KG1 (cell line): ENCODE measurements around the gene TAF3.
"Not testable (repeated sequence)": the region's sequence is repeated elsewhere in the genome, so short reads cannot be mapped to it uniquely, and the experiment has no call there.

Experiments used
- DNase-seq: peaks from one replicate; lab custom pipeline; 2025; lab: John Stamatoyannopoulos, UW

Gene TAF3

DNA sequence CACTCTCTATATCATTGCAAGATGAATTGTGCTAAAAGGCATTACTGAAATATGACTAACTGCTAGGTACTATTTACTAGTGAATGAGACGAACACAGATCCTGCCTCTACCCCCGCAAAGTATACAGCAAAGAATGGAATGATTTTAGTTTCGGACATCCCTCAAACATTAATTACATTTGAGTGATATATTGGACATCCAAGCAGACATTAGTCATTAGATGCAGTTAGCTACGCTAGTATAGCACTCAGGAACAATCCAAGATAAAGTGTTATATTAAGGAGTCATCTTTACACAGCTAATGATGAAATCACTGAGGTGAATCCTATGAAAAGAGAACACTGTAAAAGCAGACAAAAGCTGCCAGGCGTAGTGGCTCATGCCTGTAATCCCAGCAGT, 7.3 kb upstream of the TAF3 start:
- no peak for DNase-seq

DNA sequence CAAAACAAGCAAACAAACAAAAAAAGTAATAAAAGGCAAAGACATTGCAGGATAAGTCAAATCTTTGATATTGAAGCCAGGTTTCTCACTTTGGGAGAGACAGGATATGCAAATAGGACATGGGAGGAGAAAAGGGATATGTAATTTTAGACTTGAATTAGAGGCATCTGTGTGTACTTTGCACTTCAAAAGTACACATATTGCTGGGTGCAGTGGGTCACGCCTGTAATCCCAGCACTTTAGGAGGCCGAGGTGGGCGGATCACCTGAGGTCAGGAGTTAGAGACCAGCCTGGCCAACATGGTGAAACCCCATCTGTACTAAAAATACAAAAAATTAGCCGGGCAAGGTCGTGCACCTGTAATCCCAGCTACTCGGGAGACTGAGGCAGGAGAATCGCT, 6.6 kb upstream of the TAF3 start:
- not testable (repeated sequence) for DNase-seq

- DNase-seq, result no peak
Observed at GRCh38 chr10:7813481-7813880, 4.8 kb upstream of the TAF3 start.

GRCh38 chr10:7817576-7817975, 729 bp upstream of the TAF3 start:
- DNase-seq, result no peak

GRCh38 chr10:7817984-7818294, 366 bp upstream of the TAF3 start:
- no peak for DNase-seq

DNA sequence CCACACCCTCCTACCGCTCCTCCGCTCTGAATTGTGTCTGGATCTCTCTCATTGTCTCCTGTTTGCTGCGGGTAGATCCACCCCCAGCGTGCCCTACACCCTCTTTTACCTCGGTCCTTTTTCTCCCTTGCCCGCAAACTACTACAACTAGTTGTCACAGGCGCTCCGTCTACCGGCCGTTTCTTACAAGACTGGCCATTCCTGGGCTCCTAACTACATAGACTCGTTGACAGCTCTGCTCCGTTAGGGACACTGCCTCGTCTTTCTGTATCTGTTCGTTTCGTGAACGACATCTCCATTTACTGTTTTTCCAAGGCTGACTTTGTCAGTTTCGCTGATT, 786 bp downstream of the TAF3 start:
- peak; percentile 37 for DNase-seq

- DNase-seq, result no peak
Observed at GRCh38 chr10:7824251-7824650, 5.9 kb downstream of the TAF3 start.

DNA sequence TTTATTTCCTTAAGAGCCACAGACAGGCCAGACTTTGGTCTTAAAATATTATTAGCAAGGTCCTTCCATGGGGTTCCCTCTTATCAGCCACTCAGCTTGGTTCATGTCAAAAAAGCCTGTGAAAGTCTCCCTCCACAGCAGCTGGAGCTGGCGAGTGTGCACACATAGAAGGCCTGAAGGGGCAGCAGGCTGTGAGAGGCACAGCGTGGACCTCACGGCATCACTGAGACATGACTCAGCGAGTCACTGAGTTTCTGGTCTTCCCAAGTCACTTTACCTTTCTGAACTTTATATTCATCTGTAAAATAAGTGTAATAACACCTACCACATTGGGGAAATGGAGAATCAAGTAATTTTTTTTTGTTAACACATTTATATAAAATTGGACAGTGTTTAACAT, 8.7 kb downstream of the TAF3 start:
- no peak for DNase-seq

DNA sequence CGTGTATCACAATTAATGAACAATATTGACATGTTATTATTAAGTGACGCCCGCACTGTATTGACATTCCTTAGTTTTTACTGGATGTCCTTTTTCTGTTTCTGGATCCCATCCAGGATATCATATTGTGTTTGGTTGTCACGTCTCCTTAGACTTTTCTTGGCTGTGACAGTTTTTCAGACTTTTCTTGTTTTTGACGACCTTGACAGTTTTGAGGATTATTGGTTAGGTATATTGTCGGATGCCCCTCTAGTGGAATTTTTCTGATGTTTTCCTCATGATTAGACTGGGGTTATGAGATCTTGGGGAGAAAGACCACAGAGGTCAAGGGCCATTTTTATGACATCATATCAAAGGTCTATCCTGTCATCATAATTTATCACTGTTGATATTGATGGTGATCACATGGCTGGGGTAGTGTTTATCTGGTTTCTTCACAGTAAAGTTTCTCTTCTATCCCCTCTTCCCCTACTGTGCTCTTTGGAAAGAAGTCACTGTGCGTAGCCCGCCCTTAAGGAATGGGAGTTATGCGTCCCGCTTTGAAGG, 11.1 kb downstream of the TAF3 start:
- DNase-seq, result no peak

DNA sequence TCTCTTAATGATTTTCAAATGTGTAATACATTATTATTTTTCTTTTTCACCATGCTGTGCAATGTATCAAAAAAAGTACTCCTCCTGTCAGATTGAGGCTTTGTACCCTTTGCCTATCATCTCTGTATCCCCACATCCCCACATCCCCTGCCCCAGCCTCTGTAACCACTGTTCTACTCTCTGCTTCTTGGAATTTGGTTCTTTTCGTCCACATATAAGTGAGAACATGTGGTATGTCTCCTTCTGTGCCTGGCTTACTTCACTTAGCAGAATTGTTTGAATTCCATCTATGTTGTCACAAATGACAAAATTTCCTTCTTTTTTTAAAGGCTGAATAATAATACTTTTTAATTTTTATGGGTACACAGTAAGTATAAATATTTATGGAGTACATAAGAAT, 13.8 kb downstream of the TAF3 start:
- DNase-seq, result no peak

DNA sequence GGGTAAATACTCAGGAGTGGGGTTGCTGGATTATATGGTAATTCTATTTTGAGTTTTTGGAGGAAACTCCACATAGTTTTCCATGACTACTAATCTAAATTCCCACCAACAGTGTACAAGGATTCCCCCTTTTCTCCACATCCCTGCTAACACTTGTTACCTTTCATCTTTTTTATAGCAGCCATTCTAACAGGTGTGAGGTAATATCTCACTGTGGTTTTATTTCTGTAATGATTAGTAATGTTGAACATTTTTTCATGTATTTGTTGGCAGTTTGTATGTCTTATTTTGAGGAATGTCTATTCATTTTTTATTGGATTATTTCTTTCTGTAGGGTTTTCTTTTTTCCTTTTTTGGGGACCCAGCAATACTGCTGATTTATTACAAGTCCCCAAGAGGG, 14.9 kb downstream of the TAF3 start:
- DNase-seq, result no peak

DNA sequence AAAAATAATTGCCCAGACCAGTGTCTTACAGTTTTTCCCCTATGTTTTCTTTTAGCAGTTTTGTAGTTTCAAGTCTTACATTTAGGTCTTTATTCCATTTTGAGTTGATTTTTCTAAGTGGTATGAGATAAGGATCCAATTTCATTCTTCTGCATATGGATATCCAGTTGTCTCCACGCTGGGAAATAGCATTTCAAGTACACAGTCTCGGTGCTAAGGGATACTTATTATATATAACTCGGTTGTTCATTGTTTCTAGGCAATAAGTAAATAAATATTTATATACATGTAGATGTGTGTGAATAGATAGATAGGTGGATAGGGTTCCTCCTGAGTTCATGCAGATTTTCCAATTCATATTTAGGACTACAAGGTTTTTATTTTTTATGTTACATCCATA, 16.0 kb downstream of the TAF3 start:
- no peak for DNase-seq

- no peak for DNase-seq
Observed at GRCh38 chr10:7836571-7836970, 18.3 kb downstream of the TAF3 start.

GRCh38 chr10:7846591-7846990, 28.3 kb downstream of the TAF3 start:
- no peak for DNase-seq

- no peak for DNase-seq
Observed at GRCh38 chr10:7853226-7853842, 35.0 kb downstream of the TAF3 start.

DNA sequence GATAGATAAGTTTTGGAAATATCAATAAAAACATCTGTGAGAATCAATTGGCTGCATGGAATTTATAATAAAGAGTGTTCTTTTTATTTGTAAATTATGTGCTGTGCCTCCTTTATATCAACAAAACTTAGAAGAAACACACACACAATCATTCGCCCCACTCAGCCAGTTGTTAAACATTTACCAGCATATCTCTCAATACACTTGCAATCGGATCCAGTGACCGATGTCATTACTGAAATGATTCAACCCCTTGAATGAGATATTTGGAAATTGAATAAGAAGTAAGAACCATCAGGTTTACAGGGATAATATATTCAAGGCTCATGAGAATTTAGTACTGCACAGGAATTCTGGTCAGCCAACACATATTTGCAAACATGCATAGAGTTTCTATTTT, 35.6 kb downstream of the TAF3 start:
- no peak for DNase-seq

DNA sequence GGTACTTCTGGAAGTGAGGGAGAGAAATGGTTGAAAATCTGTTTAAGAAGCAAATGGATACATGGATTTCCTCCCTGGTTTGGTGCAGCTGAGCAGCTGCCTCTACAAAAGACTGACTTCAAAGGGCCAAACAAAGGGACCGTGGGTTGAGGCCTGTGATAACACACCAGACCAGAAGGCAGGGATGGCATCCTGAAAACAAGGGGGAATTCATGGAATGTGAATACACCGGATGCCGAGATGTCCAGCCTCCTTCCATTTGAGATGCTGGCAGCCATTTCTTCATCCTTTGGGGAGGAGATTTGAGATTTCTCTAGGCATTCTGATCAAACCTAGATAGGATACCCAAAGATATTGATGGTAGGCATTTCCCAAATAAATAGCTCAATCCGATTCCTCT, 36.9 kb downstream of the TAF3 start:
- DNase-seq, result no peak

DNA sequence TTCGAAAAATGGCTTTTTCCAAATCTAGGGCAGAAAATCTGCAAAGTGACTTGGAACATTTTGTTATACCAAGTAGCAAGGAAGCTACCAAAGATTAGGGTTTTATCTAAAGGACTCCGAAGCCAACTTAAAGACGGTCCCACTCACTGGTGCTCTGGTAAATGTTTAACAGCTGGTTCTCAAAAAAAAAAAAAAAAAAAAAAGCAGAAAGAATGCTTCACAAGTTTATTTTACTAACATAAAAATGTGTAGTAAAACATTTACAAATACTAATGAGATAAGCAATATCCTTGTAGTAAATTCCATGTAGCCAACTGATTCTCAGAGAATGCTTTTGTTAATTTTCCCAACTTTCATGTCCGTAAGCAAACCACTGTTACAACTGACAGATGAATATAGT, 38.4 kb downstream of the TAF3 start:
- DNase-seq, result no peak

DNA sequence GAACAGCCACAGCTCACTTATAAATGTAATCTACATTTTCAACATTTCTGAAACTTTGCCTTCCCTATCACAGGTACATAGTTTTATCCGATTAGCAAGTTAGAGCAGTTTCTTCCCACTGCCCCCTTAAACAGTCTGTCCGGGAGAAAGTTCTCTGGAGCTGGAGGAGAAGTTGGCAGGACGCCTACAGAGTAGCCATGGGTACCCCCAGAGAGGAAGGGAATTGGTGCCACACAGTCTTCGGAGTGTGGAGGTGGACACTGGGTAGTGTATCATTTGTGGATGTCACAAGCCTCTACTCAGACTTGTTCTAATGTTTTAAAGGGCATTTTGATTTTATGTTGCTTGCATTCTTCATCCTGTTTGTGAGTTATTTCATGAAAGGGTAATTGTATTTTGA, 39.0 kb downstream of the TAF3 start:
- DNase-seq, result no peak

- no peak for DNase-seq
Observed at GRCh38 chr10:7861509-7862120, 43.3 kb downstream of the TAF3 start.

- no peak for DNase-seq
Observed at GRCh38 chr10:7862121-7862514, 43.8 kb downstream of the TAF3 start.

DNA sequence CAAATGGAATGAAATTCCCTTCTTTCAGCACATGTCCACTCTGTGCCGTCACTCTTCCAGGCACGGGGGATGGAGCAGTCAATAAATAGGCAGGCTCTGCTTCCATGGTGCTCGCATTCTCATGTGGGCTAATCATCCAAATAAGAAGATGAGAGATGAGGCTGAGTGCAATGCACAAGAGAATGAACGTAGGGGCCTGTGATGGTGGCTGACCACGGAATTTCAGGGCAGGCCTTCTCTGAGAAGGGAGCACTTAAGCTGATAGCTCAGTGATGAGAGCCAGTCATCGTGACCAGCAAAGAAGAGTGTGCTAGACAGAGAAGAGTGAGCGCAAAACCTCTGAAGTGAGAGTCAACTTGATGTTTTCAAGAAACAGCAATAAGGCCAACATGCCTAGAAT, 47.9 kb downstream of the TAF3 start:
- no peak for DNase-seq

GRCh38 chr10:7872041-7872442, 53.7 kb downstream of the TAF3 start:
- peak; percentile 25 for DNase-seq

GRCh38 chr10:7874864-7875263, 56.6 kb downstream of the TAF3 start:
- no peak for DNase-seq
